ENCODE results near the gene RPS6KC1.

- TF ChIP-seq, protein P1, sequence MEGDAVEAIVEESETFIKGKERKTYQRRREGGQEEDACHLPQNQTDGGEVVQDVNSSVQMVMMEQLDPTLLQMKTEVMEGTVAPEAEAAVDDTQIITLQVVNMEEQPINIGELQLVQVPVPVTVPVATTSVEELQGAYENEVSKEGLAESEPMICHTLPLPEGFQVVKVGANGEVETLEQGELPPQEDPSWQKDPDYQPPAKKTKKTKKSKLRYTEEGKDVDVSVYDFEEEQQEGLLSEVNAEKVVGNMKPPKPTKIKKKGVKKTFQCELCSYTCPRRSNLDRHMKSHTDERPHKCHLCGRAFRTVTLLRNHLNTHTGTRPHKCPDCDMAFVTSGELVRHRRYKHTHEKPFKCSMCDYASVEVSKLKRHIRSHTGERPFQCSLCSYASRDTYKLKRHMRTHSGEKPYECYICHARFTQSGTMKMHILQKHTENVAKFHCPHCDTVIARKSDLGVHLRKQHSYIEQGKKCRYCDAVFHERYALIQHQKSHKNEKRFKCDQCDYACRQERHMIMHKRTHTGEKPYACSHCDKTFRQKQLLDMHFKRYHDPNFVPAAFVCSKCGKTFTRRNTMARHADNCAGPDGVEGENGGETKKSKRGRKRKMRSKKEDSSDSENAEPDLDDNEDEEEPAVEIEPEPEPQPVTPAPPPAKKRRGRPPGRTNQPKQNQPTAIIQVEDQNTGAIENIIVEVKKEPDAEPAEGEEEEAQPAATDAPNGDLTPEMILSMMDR (optimal IDR thresholded peaks at IDR 0.05 in 1 of 3, IDR thresholded peaks at IDR 0.05 in 1 of 3, conservative IDR thresholded peaks at IDR 0.05 in 1 of 3; ENCODE audit: extremely low read depth in 1 of 3, insufficient read depth in 2 of 3, low read length in 3 of 3): no peak
- no peak for TF ChIP-seq EZH2 (IDR thresholded peaks at IDR 0.05; ENCODE audit: low read length)
Measured at GRCh38 chr1:213277036-213277435, 226.0 kb downstream of the RPS6KC1 start.

Data from keratinocyte (primary cell).